Activated CD4-positive, alpha-beta T cell treated with anti-CD3 and anti-CD28 coated beads, Interleukin-2, amount 10 ng/mL, durations not matched to agents 24 days and 14 days (primary cell): Measurements from ENCODE around the gene DOCK1. TPM values are rescaled to one million over a fixed set of nuclear protein-coding genes. Genes with fewer than 3 reads are reported as not detected.

ENCODE experiments used
- DNase-seq: peaks from one replicate; pipeline ENCODE4 v3.0.0; 2022
- H3K27ac Mint-ChIP-seq: one replicate; pipeline ENCODE4 v1.8.0; 2022; ENCODE audit warnings: mild to moderate bottlenecking, mixed read lengths
- H3K27me3 Mint-ChIP-seq: one replicate; pipeline ENCODE4 v1.8.0; 2022; ENCODE audit warnings: mixed read lengths
- H3K36me3 Mint-ChIP-seq: one replicate; pipeline ENCODE4 v1.8.0; 2022; ENCODE audit warnings: low read depth, mild to moderate bottlenecking, mixed read lengths
- H3K4me1 Mint-ChIP-seq: one replicate; pipeline ENCODE4 v1.8.0; 2021; ENCODE audit warnings: mixed read lengths
- H3K4me3 Mint-ChIP-seq: one replicate; pipeline ENCODE4 v1.8.0; 2022; ENCODE audit warnings: mild to moderate bottlenecking, moderate library complexity, mixed read lengths
- H3K9me3 Mint-ChIP-seq: one replicate; pipeline ENCODE4 v1.8.0; 2021; ENCODE audit warnings: mixed read lengths
- intact Hi-C: fragments of 100-400 bp; cut with micrococcal nuclease; formaldehyde crosslinking; loops from one replicate; pipeline ENCODE4 v1.15.1; 2023
- total RNA-seq: library from RNA; stranded (reverse); gene quantifications from 2 replicates; pipeline ENCODE4 v1.2.3, GENCODE V29; 2022

The DOCK1 gene
- total RNA-seq, 1 donor from 2014 or later: 1.5 TPM

DNA sequence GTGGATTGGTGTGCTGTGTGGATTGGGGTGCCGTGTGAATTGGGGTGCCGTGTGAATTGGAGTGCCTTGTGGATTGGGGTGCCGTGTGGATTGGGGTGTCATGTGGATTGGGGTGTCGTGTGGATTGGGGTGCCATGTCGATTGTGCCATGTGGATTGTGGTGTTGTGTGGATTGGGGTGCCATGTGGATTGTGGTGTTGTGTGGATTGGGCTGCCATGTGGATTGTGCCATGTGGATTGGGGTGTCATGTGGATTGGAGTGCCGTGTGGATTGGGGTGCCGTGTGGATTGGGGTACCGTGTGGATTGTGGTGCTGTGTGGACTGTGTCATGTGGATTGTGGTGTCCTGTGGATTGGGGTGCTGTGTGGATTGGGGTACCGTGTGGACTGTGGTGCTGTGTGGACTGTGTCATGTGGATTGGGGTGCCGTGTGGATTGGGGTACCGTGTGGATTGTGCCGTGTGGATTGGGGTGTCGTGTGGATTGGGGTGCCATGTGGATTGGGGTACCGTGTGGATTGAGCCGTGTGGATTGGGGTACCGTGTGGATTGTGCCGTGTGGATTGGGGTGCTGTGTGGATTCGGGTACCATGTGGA lies 523.3 kb downstream of the DOCK1 start:
- H3K4me3 Mint-ChIP-seq: no peak overlapping the region

DNA sequence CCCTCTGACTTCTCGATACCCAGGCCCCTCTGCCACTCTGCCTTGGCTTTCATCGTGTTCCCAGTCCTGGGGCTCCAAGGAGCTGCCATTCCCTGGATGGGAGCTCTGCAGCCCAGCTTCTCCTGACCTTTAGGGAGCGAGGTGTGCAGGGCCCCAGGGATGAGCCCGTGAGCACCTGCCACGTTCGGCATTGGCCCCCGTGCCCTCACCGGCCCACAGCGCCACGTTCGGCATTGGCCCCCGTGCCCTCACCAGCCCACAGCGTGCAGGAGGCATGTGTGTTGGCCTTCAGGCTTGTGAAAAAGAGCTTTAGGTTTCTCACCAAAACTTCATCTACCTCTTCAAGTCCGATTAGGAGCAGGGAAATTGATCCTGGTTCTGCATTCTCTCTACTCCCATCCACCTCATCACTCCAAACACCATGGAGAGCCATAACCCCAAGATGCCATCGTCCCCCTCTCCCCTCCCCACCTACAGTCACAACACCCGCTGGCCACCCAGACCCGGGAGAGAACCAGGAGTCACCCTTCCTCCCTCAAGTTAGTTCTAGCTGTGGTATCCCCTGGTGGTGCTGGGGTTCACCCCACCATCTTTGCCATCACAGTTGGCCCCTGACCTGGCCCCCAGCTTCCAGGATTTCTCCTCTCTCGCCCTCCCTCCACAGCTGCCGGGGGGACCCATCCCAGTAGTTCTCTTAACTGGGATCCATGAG lies 524.5 kb downstream of the DOCK1 start:
- DNase-seq: no peak
- Mint-ChIP-seq H3K4me1 (no peaks in the 10 kb centered on the region), H3K9me3 (no peaks in the 10 kb centered on the region), H3K27me3 (no peaks in the 10 kb centered on the region), H3K27ac (no peak overlapping the region), H3K36me3 (no peaks in the 10 kb centered on the region), H3K4me3 (no peak overlapping the region)
- intact Hi-C loops: no loop called here

More for the DNA sequence above, 523.3 kb downstream of the DOCK1 start:
- no peak for DNase-seq
- H3K27me3 Mint-ChIP-seq: no peaks in the 10 kb centered on the region
- H3K9me3 Mint-ChIP-seq: no peaks in the 10 kb centered on the region
- no peaks in the 10 kb centered on the region for H3K4me1 Mint-ChIP-seq
- H3K36me3 Mint-ChIP-seq: no peaks in the 10 kb centered on the region
- intact Hi-C loops: no loop called here
- no peak overlapping the region for H3K27ac Mint-ChIP-seq

- Mint-ChIP-seq H3K9me3 (no peaks in the 10 kb centered on the region), H3K27ac (no peak overlapping the region), H3K27me3 (no peaks in the 10 kb centered on the region)
Measured at GRCh38 chr10:127431525-127431924, 526.3 kb downstream of the DOCK1 start.

DNA sequence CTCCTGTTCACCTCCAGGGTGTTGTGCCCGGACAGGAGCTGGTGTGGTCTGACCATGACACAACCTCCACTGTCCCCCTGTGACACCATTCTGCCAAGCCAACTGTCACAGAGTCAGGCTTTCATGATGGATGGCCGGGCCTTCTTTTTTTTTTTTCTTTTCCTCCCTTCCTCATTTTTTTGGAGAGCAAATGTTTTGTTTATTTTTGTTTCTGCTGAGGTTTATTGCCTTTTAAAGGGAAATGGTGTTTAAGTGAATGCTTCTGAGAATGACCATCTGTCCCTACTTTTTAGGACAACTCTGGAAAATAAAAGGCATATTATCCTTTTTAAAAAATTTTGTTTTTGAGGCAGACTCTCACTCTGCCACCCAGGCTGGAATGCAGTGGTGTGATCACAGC lies 528.8 kb downstream of the DOCK1 start:
- Mint-ChIP-seq H3K36me3 (no peaks in the 10 kb centered on the region), H3K9me3 (no peaks in the 10 kb centered on the region)
- DNase-seq: no peak

More at GRCh38 chr10:127431525-127431924, 526.3 kb downstream of the DOCK1 start:
- intact Hi-C loops: no loop called here
- H3K4me3 Mint-ChIP-seq: no peak overlapping the region
- no peaks in the 10 kb centered on the region for H3K4me1 Mint-ChIP-seq
- no peaks in the 10 kb centered on the region for H3K36me3 Mint-ChIP-seq
- DNase-seq: no peak

GRCh38 chr10:127435246-127435645 lies 530.0 kb downstream of the DOCK1 start:
- H3K9me3 Mint-ChIP-seq: no peaks in the 10 kb centered on the region
- H3K4me3 Mint-ChIP-seq: no peak overlapping the region
- intact Hi-C loops: no loop called here
- no peaks in the 10 kb centered on the region for H3K36me3 Mint-ChIP-seq
- no peaks in the 10 kb centered on the region for H3K4me1 Mint-ChIP-seq
- no peaks in the 10 kb centered on the region for H3K27me3 Mint-ChIP-seq
- no peak for DNase-seq
- H3K27ac Mint-ChIP-seq: no peak overlapping the region

More for the DNA sequence above, 528.8 kb downstream of the DOCK1 start:
- no peak overlapping the region for H3K27ac Mint-ChIP-seq
- H3K4me3 Mint-ChIP-seq: no peak overlapping the region
- no peaks in the 10 kb centered on the region for H3K4me1 Mint-ChIP-seq
- no peaks in the 10 kb centered on the region for H3K27me3 Mint-ChIP-seq
- intact Hi-C loops: no loop called here

GRCh38 chr10:127440371-127440770 lies 535.1 kb downstream of the DOCK1 start:
- H3K27me3 Mint-ChIP-seq: no peaks in the 10 kb centered on the region
- no peaks in the 10 kb centered on the region for H3K9me3 Mint-ChIP-seq
- intact Hi-C loops: no loop called here
- H3K4me3 Mint-ChIP-seq: no peak overlapping the region
- H3K36me3 Mint-ChIP-seq: no peaks in the 10 kb centered on the region
- no peaks in the 10 kb centered on the region for H3K4me1 Mint-ChIP-seq
- DNase-seq: no peak
- H3K27ac Mint-ChIP-seq: no peak overlapping the region

DNA sequence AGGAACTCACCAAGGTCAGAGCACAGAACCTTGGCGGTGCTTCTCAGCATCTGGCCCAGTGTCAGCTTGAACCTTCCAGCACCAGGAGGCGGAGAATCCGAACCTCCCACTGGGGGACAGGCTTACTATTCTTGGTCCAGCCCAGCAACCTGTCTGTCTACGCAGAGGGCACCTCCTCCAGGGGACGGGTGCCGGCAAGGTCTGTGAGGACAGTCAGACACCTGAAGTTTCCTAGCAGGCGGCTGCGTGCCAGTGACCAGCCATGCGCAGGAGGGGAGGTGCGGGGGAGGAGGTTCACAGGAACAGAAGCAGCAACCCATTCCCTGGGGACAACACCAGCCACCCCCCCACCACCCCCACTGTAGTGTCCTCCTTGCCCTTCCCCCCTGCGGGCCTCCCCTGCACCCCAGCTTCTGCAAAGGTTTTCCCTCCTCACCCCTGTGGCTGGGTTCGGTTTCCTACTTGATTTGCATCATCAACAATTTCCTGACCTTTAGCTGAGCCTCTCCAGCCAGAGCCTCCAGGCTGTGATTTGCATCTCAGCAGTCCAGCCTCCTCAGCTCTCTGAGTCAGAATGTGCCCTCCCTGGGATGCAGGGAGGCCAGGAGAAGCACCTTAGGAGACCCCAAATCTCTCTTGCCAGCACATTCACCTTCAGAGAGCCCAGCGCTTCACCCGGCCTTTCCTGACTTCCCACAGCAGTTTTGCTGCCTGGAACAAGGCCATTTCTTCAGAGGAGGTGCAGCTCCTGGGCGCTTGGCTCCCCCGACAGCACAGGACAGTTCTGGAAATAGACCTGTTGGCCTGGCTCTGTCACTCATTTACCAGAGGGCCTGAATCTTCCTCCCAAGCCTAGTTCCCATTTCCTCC lies 536.4 kb downstream of the DOCK1 start:
- H3K4me3 Mint-ChIP-seq: no peak overlapping the region
- no peaks in the 10 kb centered on the region for H3K27me3 Mint-ChIP-seq
- H3K27ac Mint-ChIP-seq: no peak overlapping the region
- DNase-seq: no peak
- H3K4me1 Mint-ChIP-seq: no peaks in the 10 kb centered on the region
- intact Hi-C loops: no loop called here
- H3K36me3 Mint-ChIP-seq: no peaks in the 10 kb centered on the region
- H3K9me3 Mint-ChIP-seq: no peaks in the 10 kb centered on the region

- no peak overlapping the region for H3K4me3 Mint-ChIP-seq
- no peak for DNase-seq
- no peaks in the 10 kb centered on the region for H3K27me3 Mint-ChIP-seq
- H3K36me3 Mint-ChIP-seq: no peaks in the 10 kb centered on the region
- no peaks in the 10 kb centered on the region for H3K4me1 Mint-ChIP-seq
- no peak overlapping the region for H3K27ac Mint-ChIP-seq
- H3K9me3 Mint-ChIP-seq: no peaks in the 10 kb centered on the region
- intact Hi-C loops: no loop called here
Measured at GRCh38 chr10:127442220-127442525, 536.9 kb downstream of the DOCK1 start.

GRCh38 chr10:127444155-127444554 lies 538.9 kb downstream of the DOCK1 start:
- Mint-ChIP-seq H3K9me3 (no peaks in the 10 kb centered on the region), H3K36me3 (no peaks in the 10 kb centered on the region), H3K27ac (no peak overlapping the region), H3K27me3 (no peaks in the 10 kb centered on the region), H3K4me3 (no peak overlapping the region), H3K4me1 (no peaks in the 10 kb centered on the region)
- DNase-seq: no peak
- intact Hi-C loops: no loop called here

GRCh38 chr10:127447197-127447596 lies 542.0 kb downstream of the DOCK1 start:
- no peak overlapping the region for H3K27ac Mint-ChIP-seq

GRCh38 chr10:127449490-127449889 lies 544.3 kb downstream of the DOCK1 start:
- intact Hi-C loops: no loop called here
- H3K36me3 Mint-ChIP-seq: no peaks in the 10 kb centered on the region
- H3K27me3 Mint-ChIP-seq: no peaks in the 10 kb centered on the region
- H3K9me3 Mint-ChIP-seq: no peaks in the 10 kb centered on the region
- no peak overlapping the region for H3K27ac Mint-ChIP-seq
- no peak overlapping the region for H3K4me3 Mint-ChIP-seq
- no peak for DNase-seq
- H3K4me1 Mint-ChIP-seq: no peaks in the 10 kb centered on the region

More at GRCh38 chr10:127447197-127447596, 542.0 kb downstream of the DOCK1 start:
- Mint-ChIP-seq H3K36me3 (no peaks in the 10 kb centered on the region), H3K4me1 (no peaks in the 10 kb centered on the region), H3K4me3 (no peak overlapping the region), H3K9me3 (no peaks in the 10 kb centered on the region), H3K27me3 (no peaks in the 10 kb centered on the region)
- intact Hi-C loops: no loop called here
- no peak for DNase-seq

DNA sequence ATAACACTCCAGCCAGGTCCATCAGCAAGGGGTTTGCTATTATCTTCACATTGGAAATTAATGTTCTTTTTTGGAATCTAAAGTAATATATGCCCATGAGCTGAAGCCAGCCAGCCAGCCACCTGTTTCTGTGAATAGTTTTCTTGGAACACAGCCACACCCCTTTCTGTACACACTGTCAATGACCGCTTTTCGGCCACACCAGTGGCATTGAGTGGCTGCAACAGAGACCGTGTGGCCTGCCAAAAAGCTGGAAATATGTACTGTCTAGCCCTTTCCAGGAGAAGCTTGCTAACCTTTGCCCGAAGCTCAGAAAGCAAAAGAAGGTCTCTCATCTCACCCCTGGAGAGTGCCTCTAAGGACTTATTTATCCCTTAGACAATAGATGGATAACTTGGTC lies 545.4 kb downstream of the DOCK1 start:
- DNase-seq: no peak
- no peak overlapping the region for H3K4me3 Mint-ChIP-seq
- no peaks in the 10 kb centered on the region for H3K36me3 Mint-ChIP-seq
- H3K9me3 Mint-ChIP-seq: no peaks in the 10 kb centered on the region
- H3K27me3 Mint-ChIP-seq: no peaks in the 10 kb centered on the region
- H3K4me1 Mint-ChIP-seq: no peaks in the 10 kb centered on the region
- no peak overlapping the region for H3K27ac Mint-ChIP-seq
- intact Hi-C loops: no loop called here

GRCh38 chr10:127451628-127452027 lies 546.4 kb downstream of the DOCK1 start:
- Mint-ChIP-seq H3K4me3 (no peak overlapping the region), H3K36me3 (no peaks in the 10 kb centered on the region), H3K27ac (no peak overlapping the region), H3K4me1 (no peaks in the 10 kb centered on the region), H3K27me3 (no peaks in the 10 kb centered on the region), H3K9me3 (no peaks in the 10 kb centered on the region)
- intact Hi-C loops: no loop called here
- no peak for DNase-seq

DNA sequence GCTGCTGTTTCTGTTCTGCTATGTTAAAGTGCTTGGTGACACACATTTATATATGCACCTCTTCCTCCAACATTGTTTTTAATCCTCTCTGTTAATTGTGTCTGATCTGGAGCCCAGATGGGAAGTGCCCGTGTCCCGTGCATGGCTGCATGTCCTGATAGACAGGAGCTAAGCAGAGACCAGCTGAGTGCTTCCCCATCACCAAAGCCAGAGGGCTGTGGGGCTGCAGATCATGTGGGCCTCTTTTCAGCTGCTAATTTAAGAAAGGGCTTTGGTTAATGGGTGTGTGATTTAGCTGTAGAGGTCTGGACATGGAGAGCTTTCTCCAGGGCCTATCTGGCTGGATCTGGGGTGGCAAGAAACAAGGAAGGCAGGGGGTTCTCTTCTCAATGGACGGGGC lies 547.3 kb downstream of the DOCK1 start:
- H3K27ac Mint-ChIP-seq: no peak overlapping the region

More for the DNA sequence above, 547.3 kb downstream of the DOCK1 start:
- DNase-seq: no peak
- no peaks in the 10 kb centered on the region for H3K9me3 Mint-ChIP-seq
- H3K4me3 Mint-ChIP-seq: no peak overlapping the region
- H3K27me3 Mint-ChIP-seq: no peaks in the 10 kb centered on the region
- H3K4me1 Mint-ChIP-seq: no peaks in the 10 kb centered on the region
- H3K36me3 Mint-ChIP-seq: no peaks in the 10 kb centered on the region
- intact Hi-C loops: no loop called here
